ELR (cell line): ENCODE measurements around the gene CACNA1F.

Experiments
- DNase-seq: peaks from one replicate; pipeline ENCODE4 v3.0.0-alpha.2; 2015; ENCODE audit warnings: low read depth

CACNA1F gene

GRCh38 chrX:49227726-49228125 is 5.4 kb downstream of the CACNA1F start:
- no peak for DNase-seq

- no peak for DNase-seq
Measured at GRCh38 chrX:49226946-49227345, 6.2 kb downstream of the CACNA1F start.

- DNase-seq = no peak
Measured at GRCh38 chrX:49225858-49226257, 7.3 kb downstream of the CACNA1F start.

GRCh38 chrX:49221868-49222267 is 11.3 kb downstream of the CACNA1F start:
- no peak for DNase-seq

GRCh38 chrX:49220100-49220499 is 13.0 kb downstream of the CACNA1F start:
- no peak for DNase-seq

GRCh38 chrX:49214996-49215526 is 18.1 kb downstream of the CACNA1F start:
- DNase-seq = no peak

- DNase-seq = no peak
Measured at GRCh38 chrX:49214416-49214815, 18.7 kb downstream of the CACNA1F start.

GRCh38 chrX:49212861-49213260 is 20.3 kb downstream of the CACNA1F start:
- no peak for DNase-seq

- no peak for DNase-seq
Measured at GRCh38 chrX:49212209-49212608, 20.9 kb downstream of the CACNA1F start.

GRCh38 chrX:49211074-49211473 is 22.1 kb downstream of the CACNA1F start:
- DNase-seq = no peak

- DNase-seq = no peak
Measured at GRCh38 chrX:49210406-49210805, 22.7 kb downstream of the CACNA1F start.

- DNase-seq = no peak
Measured at GRCh38 chrX:49209434-49210251, 23.5 kb downstream of the CACNA1F start.

GRCh38 chrX:49208399-49208798 is 24.7 kb downstream of the CACNA1F start:
- DNase-seq = no peak

GRCh38 chrX:49206543-49206942 is 26.6 kb downstream of the CACNA1F start:
- no peak for DNase-seq

GRCh38 chrX:49205443-49205842 is 27.7 kb downstream of the CACNA1F start:
- no peak for DNase-seq

- DNase-seq = no peak
Measured at GRCh38 chrX:49204709-49205108, 28.4 kb downstream of the CACNA1F start.

- DNase-seq = no peak
Measured at GRCh38 chrX:49204017-49204416, 29.1 kb downstream of the CACNA1F start.

GRCh38 chrX:49203536-49203935 is 29.6 kb downstream of the CACNA1F start:
- no peak for DNase-seq

GRCh38 chrX:49202022-49202421 is 31.1 kb downstream of the CACNA1F start:
- DNase-seq = no peak

GRCh38 chrX:49199906-49200771 is 33.0 kb downstream of the CACNA1F start, which contains the start of gene SYP:
Gene SYP, minus strand, starts transcription at chrX:49200193. Its CDS starts 7 bp downstream, at chrX:49200186.
- peak; percentile 87 for DNase-seq

- no peak for DNase-seq
Measured at GRCh38 chrX:49199315-49199595, 33.9 kb downstream of the CACNA1F start.

- DNase-seq = peak; percentile 20
Measured at GRCh38 chrX:49198540-49199314, 34.4 kb downstream of the CACNA1F start.
